ENCODE results near the gene TAF11L11.
"Not testable (repeated sequence)": the region's sequence is repeated elsewhere in the genome, so short reads cannot be mapped to it uniquely, and the experiment has no call there.

Gene TAF11L11

GRCh38 chr5:17603880-17604279 is at the start of gene TAF11L11:
Gene TAF11L11, plus strand, starts transcription at chr5:17604183.
- not testable (repeated sequence) for DNase-seq

DNA sequence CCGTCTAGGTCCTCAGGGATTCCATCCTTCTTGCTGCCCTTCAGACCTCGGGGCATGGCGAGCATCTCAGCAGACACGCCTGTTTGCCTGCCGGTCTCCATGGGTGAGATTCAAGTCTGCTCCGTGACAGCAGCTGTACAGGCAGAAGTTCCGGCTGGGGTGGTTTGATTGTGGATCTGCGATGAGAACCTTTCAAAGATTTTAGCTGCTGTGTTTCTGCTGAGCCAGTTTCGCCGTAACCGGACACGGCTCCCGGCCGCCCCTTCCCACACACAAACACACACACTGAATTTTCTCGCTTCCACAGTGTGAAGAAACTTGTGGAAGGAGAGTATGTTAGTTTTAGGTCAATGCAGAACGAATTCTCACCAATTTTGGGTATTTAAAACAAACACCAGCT is 18.3 kb upstream of the TAF11L11 start, which contains the start of gene TAF11L7:
TSS of gene TAF11L7 (minus strand) at position 101 of the 400 bp plus-strand sequence.
- not testable (repeated sequence) for DNase-seq

DNA sequence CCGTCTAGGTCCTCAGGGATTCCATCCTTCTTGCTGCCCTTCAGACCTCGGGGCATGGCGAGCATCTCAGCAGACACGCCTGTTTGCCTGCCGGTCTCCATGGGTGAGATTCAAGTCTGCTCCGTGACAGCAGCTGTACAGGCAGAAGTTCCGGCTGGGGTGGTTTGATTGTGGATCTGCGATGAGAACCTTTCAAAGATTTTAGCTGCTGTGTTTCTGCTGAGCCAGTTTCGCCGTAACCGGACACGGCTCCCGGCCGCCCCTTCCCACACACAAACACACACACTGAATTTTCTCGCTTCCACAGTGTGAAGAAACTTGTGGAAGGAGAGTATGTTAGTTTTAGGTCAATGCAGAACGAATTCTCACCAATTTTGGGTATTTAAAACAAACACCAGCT is 13.1 kb upstream of the TAF11L11 start, which contains the start of gene TAF11L8:
TSS of gene TAF11L8 (minus strand) at position 101 of the 400 bp plus-strand sequence.
- DNase-seq, result not testable (repeated sequence)

GRCh38 chr5:17594255-17594654 is 9.7 kb upstream of the TAF11L11 start, which contains the start of gene TAF11L9:
Gene TAF11L9, minus strand, starts transcription at chr5:17594394.
- not testable (repeated sequence) for DNase-seq

- DNase-seq, result not testable (repeated sequence)
Observed at GRCh38 chr5:17597728-17598127, 6.3 kb upstream of the TAF11L11 start, which contains the start of gene TAF11L10. Gene TAF11L10, minus strand, starts transcription at chr5:17597828.

GRCh38 chr5:17604951-17605350 is 968 bp downstream of the TAF11L11 start:
- no peak for DNase-seq

DNA sequence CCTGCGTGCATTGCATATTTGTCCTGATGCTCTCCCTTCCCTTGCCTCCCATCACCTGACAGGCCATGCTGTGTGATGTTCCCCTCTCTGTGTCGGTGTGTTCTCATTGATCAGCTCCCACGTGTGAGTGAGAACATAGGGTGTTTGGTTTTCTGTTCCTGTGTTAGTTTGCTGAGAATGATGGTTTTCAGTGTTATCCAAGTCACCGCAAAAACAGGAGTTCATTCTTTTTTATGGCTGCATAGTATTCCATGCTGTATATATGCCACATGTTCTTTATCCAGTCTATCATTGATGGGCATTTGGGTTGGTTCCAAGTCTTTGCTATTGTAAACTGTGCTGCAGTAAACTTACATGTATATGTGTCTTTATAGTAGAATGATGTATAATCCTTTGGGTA is 3.5 kb downstream of the TAF11L11 start:
- not testable (repeated sequence) for DNase-seq

DNA sequence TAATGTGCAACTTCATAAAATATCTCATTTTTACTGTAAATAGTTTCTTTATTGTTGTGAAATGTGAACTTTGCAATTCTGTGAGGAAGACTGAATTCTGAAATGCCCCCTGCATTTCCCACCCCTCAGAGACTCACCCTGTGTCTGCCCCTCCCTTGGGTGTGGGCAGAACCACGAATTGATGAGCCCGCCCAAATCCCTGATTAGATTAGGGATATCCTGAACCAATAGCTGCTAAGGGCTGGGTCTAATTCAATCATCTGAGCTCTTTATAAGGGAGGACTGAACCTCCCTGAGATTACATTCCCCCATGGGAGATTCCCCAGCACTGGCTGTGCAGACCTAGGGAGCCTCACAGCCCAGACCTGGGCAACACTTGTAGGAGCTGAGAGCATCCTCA is 6.1 kb downstream of the TAF11L11 start, which contains the start of gene TAF11L12:
TSS of gene TAF11L12 (plus strand) at position 301 of the 400 bp plus-strand sequence.
- DNase-seq, result not testable (repeated sequence)

- DNase-seq, result no peak
Observed at GRCh38 chr5:17614872-17615605, 11.1 kb downstream of the TAF11L11 start.

DNA sequence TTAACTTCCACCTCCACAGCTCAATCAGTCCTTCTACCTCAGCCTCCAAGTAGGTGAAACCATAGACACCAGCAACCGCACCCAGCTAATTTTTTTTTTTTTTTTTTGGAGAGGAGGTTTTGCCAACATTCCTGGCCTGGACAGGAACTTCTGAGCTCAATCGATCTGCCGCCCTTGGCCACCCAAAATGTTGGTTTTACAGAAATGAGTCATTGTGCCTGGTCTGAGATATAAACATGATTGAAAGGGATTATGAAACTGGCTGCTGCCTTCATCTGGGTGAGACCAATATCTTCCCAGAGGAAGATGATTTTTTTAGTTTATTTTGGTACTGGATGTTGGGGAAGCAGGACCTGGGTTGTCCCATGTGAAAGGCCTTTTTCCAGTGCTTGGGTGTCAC is 15.4 kb downstream of the TAF11L11 start:
- DNase-seq, result no peak

- no peak for DNase-seq
Observed at GRCh38 chr5:17620627-17621026, 16.6 kb downstream of the TAF11L11 start.

DNA sequence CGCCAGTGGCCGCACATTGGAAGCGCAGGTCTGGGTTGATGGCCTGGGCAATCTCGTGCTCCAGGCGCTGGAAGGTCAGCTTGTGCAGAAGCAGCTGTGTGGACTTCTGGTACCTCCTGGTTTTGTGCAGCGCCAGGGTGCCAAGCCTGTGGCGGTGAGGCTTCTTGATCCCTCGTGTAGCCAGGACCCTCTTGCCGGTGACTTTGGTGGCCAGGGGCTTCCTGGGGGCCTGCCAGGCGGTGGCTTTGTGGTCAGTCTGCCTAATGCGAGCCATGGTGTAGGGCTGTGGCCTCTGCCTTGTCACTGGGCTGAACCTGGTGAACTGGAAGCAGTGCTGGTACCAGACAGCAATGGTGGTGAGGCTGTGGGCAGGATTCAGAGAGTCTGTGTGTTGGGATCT is 21.7 kb downstream of the TAF11L11 start:
- DNase-seq, result no peak

- DNase-seq, result not testable (repeated sequence)
Observed at GRCh38 chr5:17631788-17632187, 27.8 kb downstream of the TAF11L11 start, which contains the start of gene TAF11L13. Gene TAF11L13, plus strand, starts transcription at chr5:17632088.

- DNase-seq, result no peak
Observed at GRCh38 chr5:17634160-17634559, 30.2 kb downstream of the TAF11L11 start, which contains the start of gene TAF11L14. Gene TAF11L14, plus strand, starts transcription at chr5:17634460.

DNA sequence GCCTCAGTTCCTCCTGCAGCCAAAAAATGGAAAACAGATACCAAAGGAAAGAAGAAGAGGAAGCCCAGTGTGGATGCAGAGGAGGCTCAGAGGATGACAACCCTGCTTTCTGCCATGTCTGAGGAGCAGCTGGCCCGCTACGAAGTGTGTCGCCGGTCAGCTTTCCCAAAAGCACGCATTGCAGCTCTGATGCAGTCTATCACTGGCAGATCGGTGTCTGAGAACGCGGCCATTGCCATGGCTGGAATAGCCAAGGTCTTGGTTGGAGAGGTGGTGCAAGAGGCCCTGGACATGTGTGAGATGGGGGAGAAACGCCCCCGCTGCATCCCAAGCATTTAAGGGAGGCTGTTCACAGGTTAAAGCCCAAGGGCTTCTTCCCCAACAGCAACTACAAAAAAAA is 45.2 kb downstream of the TAF11L11 start:
- DNase-seq, result not testable (repeated sequence)

GRCh38 chr5:17655201-17655759 is 51.3 kb downstream of the TAF11L11 start:
- not testable (repeated sequence) for DNase-seq
